ENCODE results near the gene DNM3. TPM values are rescaled to one million over a fixed set of nuclear protein-coding genes. Genes with fewer than 3 reads are reported as not detected.

The DNM3 gene
- total RNA-seq, 1 donor from 2014 or later: 9.6 TPM

- Histone ChIP-seq H3K4me1 (no peaks in the 10 kb centered on the region), H3K4me3 (no peak overlapping the region), H3K9me3 (peaks cover 0 to 6% of the 10 kb centered on the region in 2 donors), H3K36me3 (no peaks in the 10 kb centered on the region), H3K27ac (no peak overlapping the region), H3K27me3 (no peaks in the 10 kb centered on the region)
- no peak for DNase-seq (ENCODE audit: low spot score in 2 of 2)
- no peak for TF ChIP-seq CTCF (IDR thresholded peaks at IDR 0.05)
- intact Hi-C loops (cut with DNase I): no loop called here
Observed at GRCh38 chr1:171860696-171861095, 19.4 kb downstream of the DNM3 start.

- DNase-seq (ENCODE audit: low spot score in 2 of 2): no peak
- Histone ChIP-seq H3K27ac (no peak overlapping the region), H3K36me3 (no peaks in the 10 kb centered on the region), H3K4me1 (no peaks in the 10 kb centered on the region), H3K9me3 (no peaks in the 10 kb centered on the region), H3K27me3 (no peaks in the 10 kb centered on the region), H3K4me3 (no peak overlapping the region)
- intact Hi-C loops (cut with DNase I): no loop called here
- TF ChIP-seq CTCF (IDR thresholded peaks at IDR 0.05): no peak
Observed at GRCh38 chr1:171863531-171863930, 22.2 kb downstream of the DNM3 start.

GRCh38 chr1:171864308-171864707, 23.0 kb downstream of the DNM3 start:
- Histone ChIP-seq H3K9me3 (no peaks in the 10 kb centered on the region), H3K4me3 (no peak overlapping the region), H3K36me3 (no peaks in the 10 kb centered on the region), H3K27ac (no peak overlapping the region), H3K27me3 (no peaks in the 10 kb centered on the region), H3K4me1 (no peaks in the 10 kb centered on the region)
- TF ChIP-seq CTCF (IDR thresholded peaks at IDR 0.05): no peak
- intact Hi-C loops (cut with DNase I): no loop called here
- DNase-seq (ENCODE audit: low spot score in 2 of 2): no peak

GRCh38 chr1:171865106-171865505, 23.8 kb downstream of the DNM3 start:
- Histone ChIP-seq H3K27me3 (no peaks in the 10 kb centered on the region), H3K36me3 (no peaks in the 10 kb centered on the region), H3K27ac (no peak overlapping the region), H3K4me3 (no peak overlapping the region), H3K4me1 (no peaks in the 10 kb centered on the region), H3K9me3 (no peaks in the 10 kb centered on the region)
- DNase-seq (ENCODE audit: low spot score in 2 of 2): no peak
- intact Hi-C loops (cut with DNase I): no loop called here
- no peak for TF ChIP-seq CTCF (IDR thresholded peaks at IDR 0.05)

- no peak overlapping the region for H3K4me3 ChIP-seq
- no peak for DNase-seq (ENCODE audit: low spot score in 2 of 2)
- no peak for TF ChIP-seq CTCF (IDR thresholded peaks at IDR 0.05)
- intact Hi-C loops (cut with DNase I): no loop called here
- no peaks in the 10 kb centered on the region for H3K4me1 ChIP-seq
- H3K36me3 ChIP-seq: no peaks in the 10 kb centered on the region
- H3K27me3 ChIP-seq: no peaks in the 10 kb centered on the region
- no peak overlapping the region for H3K27ac ChIP-seq
- no peaks in the 10 kb centered on the region for H3K9me3 ChIP-seq
Observed at GRCh38 chr1:171867236-171867635, 25.9 kb downstream of the DNM3 start.

GRCh38 chr1:171868217-171868803, 27.0 kb downstream of the DNM3 start:
- no peak for TF ChIP-seq CTCF (IDR thresholded peaks at IDR 0.05)
- H3K27me3 ChIP-seq: no peaks in the 10 kb centered on the region
- H3K27ac ChIP-seq: no peak overlapping the region
- no peaks in the 10 kb centered on the region for H3K9me3 ChIP-seq
- no peaks in the 10 kb centered on the region for H3K4me1 ChIP-seq
- DNase-seq (ENCODE audit: low spot score in 2 of 2): no peak
- no peak overlapping the region for H3K4me3 ChIP-seq
- intact Hi-C loops (cut with DNase I): no loop called here
- H3K36me3 ChIP-seq: no peaks in the 10 kb centered on the region

Data from ascending aorta (tissue), 2 donors.